Measurements from ENCODE around the gene WTAP.
A peak's percentile ranks its signal among the peaks of the same experiment; 100 is the strongest.
"Not testable (repeated sequence)": the region's sequence is repeated elsewhere in the genome, so short reads cannot be mapped to it uniquely, and the experiment has no call there.

WTAP gene

GRCh38 chr6:159730332-159730676, 3.0 kb downstream of the WTAP start:
- no peaks in the 10 kb centered on the region for H3K4me1 ChIP-seq (ENCODE audit: low read length)
- H3K4me2 ChIP-seq (ENCODE audit: low read depth, low read length), result peak overlapping the region; percentile 63; the same call in 1 of the 2 replicates
- H3K27me3 ChIP-seq (replicated peaks; ENCODE audit: insufficient read depth, low read length), result no peaks in the 10 kb centered on the region
- TF ChIP-seq CTCF (IDR thresholded peaks at IDR 0.05; ENCODE audit: low read length) (no peak), EZH2phosphoT487 (IDR thresholded peaks at IDR 0.05; ENCODE audit: low read length) (no peak), EZH2 (optimal IDR thresholded peaks at IDR 0.05; ENCODE audit: low read depth, low read length) (no peak)
- peaks cover 10% of the 10 kb centered on the region; the same call in 1 of the 2 replicates for H4K20me1 ChIP-seq (ENCODE audit: insufficient read depth, low read length)
- no peaks in the 10 kb centered on the region for H3K9me2 ChIP-seq (replicated peaks; ENCODE audit: insufficient read depth, low read length)
- DNase-seq, result no peak
- H3K79me2 ChIP-seq (ENCODE audit: low read length), result peaks cover 88% of the 10 kb centered on the region
- H3K9me3 ChIP-seq (replicated peaks; ENCODE audit: insufficient read depth, low read length), result no peaks in the 10 kb centered on the region
- no peak overlapping the region for H3K9ac ChIP-seq (ENCODE audit: low read length)
- no peak overlapping the region for H3K4me3 ChIP-seq (ENCODE audit: low read length)
- no peaks in the 10 kb centered on the region for H3K36me3 ChIP-seq (replicated peaks; ENCODE audit: insufficient read depth, low read length)
- no peak overlapping the region for H2AFZ ChIP-seq (ENCODE audit: low read length)
- no peaks in the 10 kb centered on the region for H3F3A ChIP-seq (ENCODE audit: insufficient read depth, low read length)
- H3K27ac ChIP-seq (ENCODE audit: low read length), result no peak overlapping the region

GRCh38 chr6:159732550-159732949, 5.2 kb downstream of the WTAP start:
- H3F3A ChIP-seq (ENCODE audit: insufficient read depth, low read length); H3K36me3 ChIP-seq (replicated peaks; ENCODE audit: insufficient read depth, low read length); H3K4me2 ChIP-seq (ENCODE audit: low read depth, low read length); H4K20me1 ChIP-seq (ENCODE audit: insufficient read depth, low read length); H3K9me3 ChIP-seq (replicated peaks; ENCODE audit: insufficient read depth, low read length); DNase-seq; H3K27ac ChIP-seq (ENCODE audit: low read length); H3K9ac ChIP-seq (ENCODE audit: low read length); H3K4me3 ChIP-seq (ENCODE audit: low read length); H3K27me3 ChIP-seq (replicated peaks; ENCODE audit: insufficient read depth, low read length); H3K9me2 ChIP-seq (replicated peaks; ENCODE audit: insufficient read depth, low read length); H2AFZ ChIP-seq (ENCODE audit: low read length); H3K4me1 ChIP-seq (ENCODE audit: low read length): not testable (repeated sequence)
- peaks cover 99% of the 10 kb centered on the region for H3K79me2 ChIP-seq (ENCODE audit: low read length)

GRCh38 chr6:159733395-159733794, 6.1 kb downstream of the WTAP start:
- not testable (repeated sequence) for H3K9ac ChIP-seq (ENCODE audit: low read length); H2AFZ ChIP-seq (ENCODE audit: low read length); H3K36me3 ChIP-seq (replicated peaks; ENCODE audit: insufficient read depth, low read length); DNase-seq; H3K27ac ChIP-seq (ENCODE audit: low read length); H3K9me3 ChIP-seq (replicated peaks; ENCODE audit: insufficient read depth, low read length); H4K20me1 ChIP-seq (ENCODE audit: insufficient read depth, low read length); H3K4me1 ChIP-seq (ENCODE audit: low read length); H3K4me3 ChIP-seq (ENCODE audit: low read length); H3K27me3 ChIP-seq (replicated peaks; ENCODE audit: insufficient read depth, low read length); H3K4me2 ChIP-seq (ENCODE audit: low read depth, low read length); H3F3A ChIP-seq (ENCODE audit: insufficient read depth, low read length); H3K9me2 ChIP-seq (replicated peaks; ENCODE audit: insufficient read depth, low read length)
- H3K79me2 ChIP-seq (ENCODE audit: low read length), result peaks cover 99% of the 10 kb centered on the region

- H3K9me2 ChIP-seq (replicated peaks; ENCODE audit: insufficient read depth, low read length), result no peaks in the 10 kb centered on the region
- no peaks in the 10 kb centered on the region for H3K4me1 ChIP-seq (ENCODE audit: low read length)
- TF ChIP-seq CTCF (IDR thresholded peaks at IDR 0.05; ENCODE audit: low read length) (no peak), EZH2 (optimal IDR thresholded peaks at IDR 0.05; ENCODE audit: low read depth, low read length) (no peak), EZH2phosphoT487 (IDR thresholded peaks at IDR 0.05; ENCODE audit: low read length) (no peak)
- no peaks in the 10 kb centered on the region for H3K9me3 ChIP-seq (replicated peaks; ENCODE audit: insufficient read depth, low read length)
- H3F3A ChIP-seq (ENCODE audit: insufficient read depth, low read length), result no peaks in the 10 kb centered on the region
- H3K27me3 ChIP-seq (replicated peaks; ENCODE audit: insufficient read depth, low read length), result no peaks in the 10 kb centered on the region
- no peaks in the 10 kb centered on the region; the same call in 1 of the 2 replicates for H4K20me1 ChIP-seq (ENCODE audit: insufficient read depth, low read length)
- no peak overlapping the region for H3K4me2 ChIP-seq (ENCODE audit: low read depth, low read length)
- no peak for DNase-seq
- no peak overlapping the region for H3K4me3 ChIP-seq (ENCODE audit: low read length)
- H3K9ac ChIP-seq (ENCODE audit: low read length), result no peak overlapping the region
- no peak overlapping the region for H2AFZ ChIP-seq (ENCODE audit: low read length)
- no peak overlapping the region for H3K27ac ChIP-seq (ENCODE audit: low read length)
- H3K36me3 ChIP-seq (replicated peaks; ENCODE audit: insufficient read depth, low read length), result no peaks in the 10 kb centered on the region
- peaks cover 94% of the 10 kb centered on the region for H3K79me2 ChIP-seq (ENCODE audit: low read length)
Observed at GRCh38 chr6:159736908-159737307, 9.6 kb downstream of the WTAP start.
